ENCODE results near the gene PCBP3.
"Not testable (repeated sequence)": the region's sequence is repeated elsewhere in the genome, so short reads cannot be mapped to it uniquely, and the experiment has no call there.

Gene PCBP3

GRCh38 chr21:45830720-45831366 is 187.3 kb downstream of the PCBP3 start:
- ATAC-seq (replicated peaks), result no peak
- H3K4me1 Mint-ChIP-seq (ENCODE audit: low read depth in 2 of 2), result peaks cover 7 to 8% of the 10 kb centered on the region in 2 donors
- no peak overlapping the region for H3K4me3 Mint-ChIP-seq
- H3K27me3 Mint-ChIP-seq, result peaks cover 6 to 35% of the 10 kb centered on the region in 2 donors
- no peak overlapping the region for H3K27ac Mint-ChIP-seq
- DNase-seq, result no peak
- peaks cover 3% of the 10 kb centered on the region for H3K36me3 Mint-ChIP-seq (ENCODE audit: insufficient read depth)
- H3K9me3 Mint-ChIP-seq, result no peaks in the 10 kb centered on the region

GRCh38 chr21:45831991-45832740 is 188.6 kb downstream of the PCBP3 start:
- peaks cover 6 to 35% of the 10 kb centered on the region in 2 donors for H3K27me3 Mint-ChIP-seq
- peaks cover 7 to 8% of the 10 kb centered on the region in 2 donors for H3K4me1 Mint-ChIP-seq (ENCODE audit: low read depth in 2 of 2)
- H3K36me3 Mint-ChIP-seq (ENCODE audit: insufficient read depth), result peaks cover 3% of the 10 kb centered on the region
- H3K4me3 Mint-ChIP-seq, result no peak overlapping the region
- no peaks in the 10 kb centered on the region for H3K9me3 Mint-ChIP-seq
- no peak for DNase-seq
- no peak for ATAC-seq (replicated peaks)
- H3K27ac Mint-ChIP-seq, result no peak overlapping the region

GRCh38 chr21:45832741-45833235 is 189.3 kb downstream of the PCBP3 start:
- not testable (repeated sequence) for H3K36me3 Mint-ChIP-seq (ENCODE audit: insufficient read depth); H3K4me1 Mint-ChIP-seq (ENCODE audit: low read depth in 2 of 2); H3K27ac Mint-ChIP-seq; DNase-seq; H3K9me3 Mint-ChIP-seq; ATAC-seq (replicated peaks); H3K4me3 Mint-ChIP-seq
- peaks cover 6 to 35% of the 10 kb centered on the region in 2 donors for H3K27me3 Mint-ChIP-seq

DNA sequence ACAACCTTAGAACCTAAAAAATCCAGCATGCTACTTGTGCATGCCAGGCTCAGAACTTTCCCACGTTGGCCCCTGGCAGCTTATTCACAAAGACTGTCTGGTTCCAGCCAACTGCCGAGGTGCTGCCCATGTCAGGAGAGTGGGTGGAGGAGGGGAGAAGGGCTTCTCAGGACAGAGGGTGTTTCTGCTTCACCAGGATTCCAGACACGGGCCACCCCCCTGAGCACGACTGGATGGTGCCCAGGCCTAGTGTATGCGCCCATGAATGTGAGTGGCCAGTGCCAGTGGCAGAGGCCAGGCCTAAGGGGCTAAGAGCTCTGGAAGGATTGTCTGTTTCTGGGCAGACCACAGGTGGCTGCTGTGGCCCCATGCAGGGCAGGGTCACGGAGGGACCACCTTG is 189.9 kb downstream of the PCBP3 start:
- ATAC-seq (replicated peaks) (no peak), DNase-seq (no peak)
- Mint-ChIP-seq H3K4me3 (no peak overlapping the region), H3K27me3 (peaks cover 6 to 35% of the 10 kb centered on the region in 2 donors), H3K27ac (no peak overlapping the region), H3K9me3 (no peaks in the 10 kb centered on the region), H3K36me3 (ENCODE audit: insufficient read depth) (peaks cover 3% of the 10 kb centered on the region), H3K4me1 (ENCODE audit: low read depth in 2 of 2) (no peaks in the 10 kb centered on the region)

- DNase-seq, result no peak
- no peak for ATAC-seq (replicated peaks)
- H3K36me3 Mint-ChIP-seq (ENCODE audit: insufficient read depth), result peaks cover 3% of the 10 kb centered on the region
- H3K4me3 Mint-ChIP-seq, result no peak overlapping the region
- no peaks in the 10 kb centered on the region for H3K4me1 Mint-ChIP-seq (ENCODE audit: low read depth in 2 of 2)
- no peaks in the 10 kb centered on the region for H3K9me3 Mint-ChIP-seq
- H3K27me3 Mint-ChIP-seq, result peaks cover 6 to 35% of the 10 kb centered on the region in 2 donors
- H3K27ac Mint-ChIP-seq, result no peak overlapping the region
Observed at GRCh38 chr21:45834026-45834715, 190.6 kb downstream of the PCBP3 start.

GRCh38 chr21:45834821-45835293 is 191.3 kb downstream of the PCBP3 start:
- Mint-ChIP-seq H3K36me3 (ENCODE audit: insufficient read depth) (peaks cover 3% of the 10 kb centered on the region), H3K9me3 (no peaks in the 10 kb centered on the region), H3K4me3 (no peak overlapping the region), H3K27ac (no peak overlapping the region), H3K4me1 (ENCODE audit: low read depth in 2 of 2) (no peaks in the 10 kb centered on the region), H3K27me3 (peaks cover 6 to 29% of the 10 kb centered on the region in 2 donors)
- no peak for DNase-seq
- no peak for ATAC-seq (replicated peaks)

- ATAC-seq (replicated peaks) (no peak), DNase-seq (no peak)
- Mint-ChIP-seq H3K4me1 (ENCODE audit: low read depth in 2 of 2) (no peaks in the 10 kb centered on the region), H3K9me3 (no peaks in the 10 kb centered on the region), H3K27ac (no peak overlapping the region), H3K36me3 (ENCODE audit: insufficient read depth) (peaks cover 5% of the 10 kb centered on the region), H3K4me3 (no peak overlapping the region), H3K27me3 (peaks cover 6 to 24% of the 10 kb centered on the region in 2 donors)
Observed at GRCh38 chr21:45835301-45836267, 192.1 kb downstream of the PCBP3 start.

GRCh38 chr21:45836268-45836655 is 192.7 kb downstream of the PCBP3 start:
- DNase-seq (no peak), ATAC-seq (replicated peaks) (no peak)
- H3K4me3 Mint-ChIP-seq, result no peak overlapping the region
- no peaks in the 10 kb centered on the region for H3K4me1 Mint-ChIP-seq (ENCODE audit: low read depth in 2 of 2)
- H3K27me3 Mint-ChIP-seq, result peaks cover 11 to 20% of the 10 kb centered on the region in 2 donors
- H3K27ac Mint-ChIP-seq, result no peak overlapping the region
- peaks cover 5% of the 10 kb centered on the region for H3K36me3 Mint-ChIP-seq (ENCODE audit: insufficient read depth)
- peaks cover 2 to 4% of the 10 kb centered on the region in 2 donors for H3K9me3 Mint-ChIP-seq

DNA sequence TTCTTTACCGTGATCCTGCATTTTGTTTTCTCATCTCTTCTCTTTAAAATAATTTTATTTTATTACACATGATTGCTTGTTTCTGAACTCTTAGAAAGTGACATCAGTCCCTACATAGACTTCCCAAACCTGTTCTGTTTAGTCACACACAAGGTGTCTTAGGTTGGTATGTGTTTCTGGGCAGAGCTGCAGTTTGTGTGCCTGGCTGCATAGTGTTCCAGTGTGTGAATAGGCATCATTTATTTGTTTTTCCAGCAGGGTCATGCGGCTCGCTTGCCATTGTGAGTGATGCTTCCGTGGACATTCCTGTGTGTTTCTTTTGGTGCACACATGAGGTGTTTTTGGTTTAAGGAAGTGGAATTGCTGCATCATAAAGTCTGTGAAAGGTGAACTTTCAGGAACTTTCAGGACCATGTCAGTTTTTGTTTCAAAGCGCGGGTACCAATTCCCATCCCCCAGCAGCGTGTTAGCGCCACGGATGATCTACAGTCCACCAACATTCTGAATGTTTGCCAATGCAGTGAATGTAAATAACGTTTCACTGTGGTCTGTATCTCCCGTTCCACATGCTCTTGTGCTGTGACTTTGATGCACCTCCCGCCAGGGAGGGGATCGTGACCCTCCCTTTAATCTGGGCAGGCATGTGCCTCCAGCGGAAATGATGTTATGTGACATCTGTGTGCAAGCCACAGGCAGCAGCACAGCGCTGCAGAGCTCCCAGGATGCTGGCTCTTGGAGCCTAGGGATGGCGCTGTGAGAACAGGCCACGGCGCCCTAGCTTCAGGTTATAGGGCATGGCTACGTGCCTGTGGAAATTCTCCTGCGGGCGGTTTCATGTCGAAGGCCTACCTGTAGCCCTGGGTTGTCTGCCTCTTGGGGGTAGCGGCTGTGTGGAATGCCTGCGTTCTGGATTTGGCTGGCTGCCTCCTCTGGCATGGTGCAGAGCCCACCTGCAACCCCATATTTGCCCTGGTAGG is 193.5 kb downstream of the PCBP3 start:
- H3K9me3 Mint-ChIP-seq, result peaks cover 2 to 8% of the 10 kb centered on the region in 2 donors
- ATAC-seq (replicated peaks), result no peak
- no peaks in the 10 kb centered on the region for H3K4me1 Mint-ChIP-seq (ENCODE audit: low read depth in 2 of 2)
- peaks cover 17% of the 10 kb centered on the region in 2 donors for H3K27me3 Mint-ChIP-seq
- no peak for DNase-seq
- peaks cover 5% of the 10 kb centered on the region for H3K36me3 Mint-ChIP-seq (ENCODE audit: insufficient read depth)
- H3K4me3 Mint-ChIP-seq, result no peak overlapping the region
- H3K27ac Mint-ChIP-seq, result no peak overlapping the region

DNA sequence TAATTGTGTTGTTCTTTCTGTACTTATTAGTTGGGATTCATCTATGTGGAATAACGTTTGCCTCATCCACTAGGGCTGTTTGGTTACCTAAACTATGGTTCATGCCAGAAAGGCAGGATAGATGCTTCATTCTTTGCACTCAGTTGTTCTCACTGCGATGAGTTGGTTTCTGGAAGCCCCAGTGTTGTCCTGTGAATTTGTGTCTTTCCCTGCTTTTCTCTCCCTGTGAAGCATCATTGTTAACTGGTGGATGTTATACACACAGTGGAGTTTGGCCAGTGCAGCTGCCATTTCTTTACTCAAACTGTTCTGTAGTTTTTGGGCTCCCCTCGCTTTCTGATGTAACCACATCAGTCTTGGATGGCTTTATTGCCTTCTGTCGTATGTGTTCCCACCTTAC is 194.4 kb downstream of the PCBP3 start:
- Mint-ChIP-seq H3K27me3 (peaks cover 14 to 17% of the 10 kb centered on the region in 2 donors), H3K36me3 (ENCODE audit: insufficient read depth) (peaks cover 5% of the 10 kb centered on the region), H3K4me3 (no peak overlapping the region), H3K4me1 (ENCODE audit: low read depth in 2 of 2) (no peaks in the 10 kb centered on the region), H3K27ac (no peak overlapping the region), H3K9me3 (peaks cover 2 to 8% of the 10 kb centered on the region in 2 donors)
- ATAC-seq (replicated peaks), result no peak
- DNase-seq, result no peak

- Mint-ChIP-seq H3K4me3 (no peak overlapping the region), H3K9me3 (peaks cover 2 to 8% of the 10 kb centered on the region in 2 donors), H3K27me3 (peaks cover 14 to 21% of the 10 kb centered on the region in 2 donors), H3K27ac (no peak overlapping the region), H3K36me3 (ENCODE audit: insufficient read depth) (peaks cover 5% of the 10 kb centered on the region), H3K4me1 (ENCODE audit: low read depth in 2 of 2) (no peaks in the 10 kb centered on the region)
- no peak for ATAC-seq (replicated peaks)
- no peak for DNase-seq
Observed at GRCh38 chr21:45838634-45839033, 195.1 kb downstream of the PCBP3 start.

DNA sequence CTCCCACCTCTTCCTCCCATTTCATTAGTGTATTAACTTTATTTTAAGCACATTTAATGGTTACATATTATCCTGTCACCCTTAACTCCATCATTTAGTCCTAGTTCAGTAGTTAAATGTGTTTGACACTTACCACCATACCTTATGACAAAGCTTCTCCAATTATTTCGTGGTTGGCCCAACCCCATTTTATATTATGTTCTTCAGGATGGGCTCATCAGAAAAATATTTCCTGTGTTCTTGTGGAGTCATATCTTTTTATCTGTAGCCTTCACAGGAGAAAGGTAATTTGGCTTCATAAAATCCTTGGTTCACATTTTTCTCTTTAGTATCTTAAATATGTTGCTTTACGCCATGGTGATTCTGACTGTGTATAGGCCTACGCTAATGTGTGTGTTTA is 195.7 kb downstream of the PCBP3 start:
- Mint-ChIP-seq H3K4me3 (no peak overlapping the region), H3K4me1 (ENCODE audit: low read depth in 2 of 2) (no peaks in the 10 kb centered on the region), H3K9me3 (peaks cover 2 to 8% of the 10 kb centered on the region in 2 donors), H3K27ac (no peak overlapping the region), H3K27me3 (peaks cover 14 to 27% of the 10 kb centered on the region in 2 donors), H3K36me3 (ENCODE audit: insufficient read depth) (peaks cover 5% of the 10 kb centered on the region)
- no peak for DNase-seq
- ATAC-seq (replicated peaks), result no peak

Measured in effector memory CD8-positive, alpha-beta T cell (primary cell).